GM12878 (cell line): Measurements from ENCODE around the gene MTRF1L. TPM values are rescaled to one million over a fixed set of nuclear protein-coding genes. Genes with fewer than 3 reads are reported as not detected.

Experiments used
- ATAC-seq: fragments of 200-7000 bp; cut with Tn5 transposase; 3 replicates; pipeline ENCODE4 v1.9.1; 2020; ENCODE audit warnings: mild to moderate bottlenecking, moderate library complexity
- BruUV-seq: library from RNA; stranded (reverse); fragments of 400-500 nt; replicated peaks from 2 replicates; lab custom pipeline; 2021; lab: Mats Ljungman, UMichigan
- CTCF ChIA-PET: fragments of 300-600 bp; sonication (Branson Sonifier 250); formaldehyde crosslinking; extraction: SDS; loops from one replicate; lab custom pipeline; 2021; ENCODE audit warnings: inconsistent platforms; lab: Yijun Ruan, JAX
- POLR2A ChIA-PET: fragments of 350-600 bp; formaldehyde crosslinking; extraction: SDS; loops from one replicate; lab custom pipeline; 2021; ENCODE audit warnings: inconsistent platforms; lab: Charles Lee
- RAD21 ChIA-PET: fragments of 300-600 bp; sonication (Branson Sonifier 250); formaldehyde crosslinking; loops from one replicate; lab custom pipeline; 2023; ENCODE audit warnings: antibody characterized with exemption; ENCODE audit not compliant: unreplicated experiment; lab: Charles Lee
- SMC1A ChIA-PET: fragments of 300-600 bp; sonication (Branson Sonifier 250); formaldehyde crosslinking; loops from one replicate; lab custom pipeline; 2023; ENCODE audit not compliant: unreplicated experiment, uncharacterized antibody; lab: Charles Lee
- DNase-seq: peaks from one replicate; pipeline ENCODE4 v3.0.0-alpha.2; 2011; ENCODE audit warnings: low read depth, low spot score
- FAIRE-seq: peaks from 3 replicates; lab custom pipeline; 2011; peaks lifted over from hg19 to GRCh38; lab: Jason Lieb, UNC
- H2AFZ ChIP-seq: 2 replicates; pipeline ENCODE4 v1.6.0; 2011; ENCODE audit warnings: low read depth, low read length, control low read depth; ENCODE audit not compliant: control insufficient read depth
- H3K27ac ChIP-seq: 2 replicates; pipeline ENCODE4 v1.5.1; 2011; ENCODE audit warnings: control low read depth; ENCODE audit not compliant: control insufficient read depth, insufficient read depth
- H3K27me3 ChIP-seq, 2 experiments: replicated peaks in 1 of 2; 2 replicates each; pipeline versions ENCODE4 v1.6.0 to v1.6.1; 2011; ENCODE audit warnings: low read length in 1 of 2; ENCODE audit not compliant: control insufficient read depth in 2 of 2, insufficient read depth in 2 of 2
- H3K36me3 ChIP-seq, 2 experiments: 2 replicates each; pipeline ENCODE4 v1.5.1; 2011; ENCODE audit warnings: low read length in 1 of 2; ENCODE audit not compliant: control insufficient read depth in 2 of 2, insufficient read depth in 2 of 2
- H3K4me1 ChIP-seq: 2 replicates; pipeline ENCODE4 v1.6.1; 2011; ENCODE audit warnings: mild to moderate bottlenecking, low read length, moderate library complexity, mixed read lengths; ENCODE audit not compliant: control insufficient read depth, insufficient read depth
- H3K4me2 ChIP-seq: 2 replicates; pipeline ENCODE4 v1.6.0; 2011; ENCODE audit warnings: control low read depth; ENCODE audit not compliant: control insufficient read depth, insufficient read depth
- H3K4me3 ChIP-seq: fragments of 200-600 bp; sonication (generic); 2 replicates; pipeline ENCODE4 v1.5.1; 2016
- H3K79me2 ChIP-seq: 2 replicates; pipeline ENCODE4 v1.6.0; 2011; ENCODE audit warnings: low read length; ENCODE audit not compliant: control insufficient read depth, insufficient read depth
- H3K9ac ChIP-seq: 2 replicates; pipeline ENCODE4 v1.8.0; 2011; ENCODE audit warnings: low read length, control low read depth, mixed read lengths; ENCODE audit not compliant: control insufficient read depth, insufficient read depth
- H3K9me3 ChIP-seq: replicated peaks from 3 replicates; pipeline ENCODE4 v1.5.1; 2011; ENCODE audit warnings: mild to moderate bottlenecking, low read length; ENCODE audit not compliant: control insufficient read depth, insufficient read depth
- H4K20me1 ChIP-seq: 2 replicates; pipeline ENCODE4 v1.6.0; 2011; ENCODE audit not compliant: control insufficient read depth, insufficient read depth
- BACH1 ChIP-seq: fragments of 450-650 bp; IDR thresholded peaks from 2 replicates; pipeline ENCODE4 v1.6.1; 2017; ENCODE audit warnings: mild to moderate bottlenecking, borderline replicate concordance
- BMI1 ChIP-seq: fragments of 450-650 bp; IDR thresholded peaks from 2 replicates; pipeline ENCODE4 v1.6.1; 2016; ENCODE audit warnings: mild to moderate bottlenecking, moderate library complexity, borderline replicate concordance
- CBFB ChIP-seq: IDR thresholded peaks from 2 replicates; pipeline ENCODE4 v1.6.1; 2016; ENCODE audit warnings: antibody characterized with exemption, low read depth
- CHD4 ChIP-seq: fragments of 200-600 bp; sonication (generic); IDR thresholded peaks from 2 replicates; pipeline ENCODE4 v1.6.1; 2016; ENCODE audit warnings: mild to moderate bottlenecking
- CREB1 ChIP-seq: IDR thresholded peaks from 2 replicates; pipeline ENCODE4 v1.6.1; 2012; ENCODE audit warnings: low read depth, mild to moderate bottlenecking, inconsistent platforms
- EED ChIP-seq: sonication (generic); IDR thresholded peaks from 2 replicates; pipeline ENCODE4 v1.6.1; 2016; ENCODE audit warnings: antibody characterized with exemption, low read depth
- EZH2 ChIP-seq: IDR thresholded peaks from 2 replicates; pipeline ENCODE4 v1.6.1; 2012; ENCODE audit warnings: low read depth, mild to moderate bottlenecking, control low read depth, inconsistent platforms, low read length, borderline replicate concordance; ENCODE audit not compliant: control insufficient read depth
- FOXM1 ChIP-seq: IDR thresholded peaks from 2 replicates; pipeline ENCODE4 v1.6.1; 2012; ENCODE audit warnings: low read depth, mild to moderate bottlenecking, inconsistent platforms, low read length, moderate library complexity
- JUNB ChIP-seq: IDR thresholded peaks from 2 replicates; pipeline ENCODE4 v1.6.1; 2016; ENCODE audit warnings: antibody characterized with exemption, mild to moderate bottlenecking
- KLF5 ChIP-seq: fragments of 450-650 bp; IDR thresholded peaks from 2 replicates; pipeline ENCODE4 v1.6.1; 2014; ENCODE audit warnings: mild to moderate bottlenecking; ENCODE audit not compliant: partially characterized antibody
- MEF2A ChIP-seq: IDR thresholded peaks from 2 replicates; pipeline ENCODE4 v1.6.1; 2011; ENCODE audit warnings: low read depth, mild to moderate bottlenecking, low read length, moderate library complexity; ENCODE audit not compliant: insufficient read depth
- PML ChIP-seq: IDR thresholded peaks from 2 replicates; pipeline ENCODE4 v1.6.1; 2012; ENCODE audit warnings: low read length, inconsistent platforms
- RELA ChIP-seq: fragments of 450-650 bp; IDR thresholded peaks from 2 replicates; pipeline ENCODE4 v1.8.0; 2014; ENCODE audit warnings: borderline replicate concordance; ENCODE audit not compliant: partially characterized antibody
- SP1 ChIP-seq: IDR thresholded peaks from one replicate; pipeline ENCODE4 v1.6.1; 2011; ENCODE audit warnings: low read depth, low read length
- TAF1 ChIP-seq: IDR thresholded peaks from 2 replicates; pipeline ENCODE4 v1.6.1; 2011; ENCODE audit warnings: mild to moderate bottlenecking, low read depth, low read length, borderline replicate concordance
- YBX1 ChIP-seq: fragments of 450-650 bp; IDR thresholded peaks from 2 replicates; pipeline ENCODE4 v1.6.1; 2016; ENCODE audit warnings: antibody characterized with exemption
- WGBS: methylation state at CpG from one replicate; pipeline ENCODE4 v1.1.6; 2016; ENCODE audit warnings: low lambda C conversion rate; ENCODE audit not compliant: insufficient replicate concordance, insufficient coverage; ENCODE audit errors: missing lambda C conversion rate; 5-methylcytosine and 5-hydroxymethylcytosine counted together
- in situ Hi-C: fragments of 300-500 bp; cut with MboI; formaldehyde crosslinking; loops from 9 replicates; pipeline ENCODE4 v1.14.3; 2018; ENCODE audit warnings: mixed read lengths
- intact Hi-C: fragments of 100-400 bp; cut with micrococcal nuclease; formaldehyde crosslinking; loops from one replicate; pipeline ENCODE4 v1.14.2; 2022; ENCODE audit not compliant: unreplicated experiment
- polyA plus RNA-seq, 11 experiments: library from polyadenylated mRNA; depleted of rRNA in 4 of 11; unstranded in 6 of 11; stranded (reverse) in 5 of 11; fragments of >200 nt; fragmentation: Nextera tagmentation in 4 of 11; fragmentation: Illumina TruSeq in 1 of 11; extraction: Ambion mirVana in 4 of 11; extraction: Trizol in 1 of 11; gene quantifications; 1 replicate in 1 of 11; 2 replicates in 10 of 11; pipeline versions ENCODE4 v1.2.1 to v1.2.3, GENCODE V29; 2011 to 2016; ENCODE audit warnings: inconsistent platforms in 2 of 11, missing spikeins in 2 of 11, low read depth in 1 of 11
- total RNA-seq, 4 experiments: library from RNA; depleted of rRNA in 3 of 4; stranded (reverse); fragments of >200 nt in 3 of 4; fragmentation: Illumina TruSeq in 1 of 4; extraction: Trizol in 1 of 4; gene quantifications; 2 replicates each; pipeline versions ENCODE4 v1.2.1 to v1.2.3, GENCODE V29; 2013 to 2021
- TF ChIP-seq, protein P1 (sequence below): IDR thresholded peaks from 2 replicates; pipeline ENCODE4 v1.6.1; 2011; ENCODE audit warnings: borderline replicate concordance, low read depth, mild to moderate bottlenecking, moderate library complexity, mixed read lengths, low read length; ENCODE audit not compliant: insufficient read depth; ENCODE audit errors: extremely low read length
- TF ChIP-seq, protein P2 (sequence below): fragments of 450-650 bp; IDR thresholded peaks from 2 replicates; pipeline ENCODE4 v1.6.1; 2016; ENCODE audit warnings: mild to moderate bottlenecking
- TF ChIP-seq, protein P3 (sequence below): fragments of 450-650 bp; IDR thresholded peaks from 2 replicates; pipeline ENCODE4 v1.6.1; 2017; ENCODE audit warnings: mild to moderate bottlenecking, moderate library complexity

Gene MTRF1L
- total and polyA plus RNA-seq, 10 of the 15 experiments (the other 5 are each of a cell fraction or from before 2014, with no cell fraction given) = 5.1 to 21.6 (median 16.1) TPM

DNA sequence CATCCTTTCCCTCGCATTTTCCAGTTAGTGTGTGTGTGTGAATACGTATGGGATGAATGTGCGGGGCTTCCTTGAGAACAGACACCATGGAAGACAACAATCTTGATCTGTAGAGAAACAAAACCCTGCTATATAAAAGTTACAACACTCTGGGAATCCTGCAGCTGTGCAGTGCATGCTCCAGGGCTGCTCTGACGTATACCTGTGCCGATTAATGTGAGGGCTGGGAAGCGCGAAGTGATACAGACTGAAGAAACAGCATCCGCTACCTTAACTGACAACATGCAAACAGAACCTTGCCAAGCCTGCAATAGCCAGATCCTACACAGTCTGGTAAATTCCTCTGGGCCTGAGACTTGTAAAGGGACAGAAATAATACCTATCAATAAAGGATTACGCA lies 31.6 kb upstream of the MTRF1L start:
- Histone ChIP-seq H3K27ac (no peak overlapping the region), H3K36me3 (no peaks in the 10 kb centered on the region), H3K4me2 (no peak overlapping the region), H2AFZ (no peak overlapping the region), H3K9ac (no peak overlapping the region), H3K9me3 (no peaks in the 10 kb centered on the region), H3K27me3 (peaks cover 0 to 3% of the 10 kb centered on the region in 2 experiments; a peak in 1 of 4 replicates), H3K4me1 (no peaks in the 10 kb centered on the region), H3K79me2 (no peaks in the 10 kb centered on the region), H3K4me3 (no peak overlapping the region), H4K20me1 (no peaks in the 10 kb centered on the region)
- 69% methylated on average over 9 of the region's 9 CpGs for WGBS
- DNase-seq (no peak), ATAC-seq (no peak), FAIRE-seq (no peak)
- CTCF ChIA-PET = interaction anchor here (0.8 to 3.9 kb wide), 5 partner anchors 8 to 679 kb away, joined by 3 to 30 read pairs (median 3); no protein-coding TSS in a partner anchor
- BruUV-seq = no TSS peak
- intact Hi-C loops (loop anchor here (10.0 kb wide), 2 partner anchors 201 to 911 kb away; no protein-coding TSS in a partner anchor), in situ Hi-C loops (loop anchor here (10.0 kb wide), 1 partner anchor 481 kb away; no protein-coding TSS in a partner anchor)
- SMC1A ChIA-PET = interaction anchor here (0.6 to 1.3 kb wide), 3 partner anchors 85 to 445 kb away, joined by 3 to 7 read pairs (median 3); no protein-coding TSS in a partner anchor
- POLR2A ChIA-PET = no interaction called here
- RAD21 ChIA-PET = no interaction called here
- no peak for TF ChIP-seq FOXM1
- TF ChIP-seq JUNB = no peak
- no peak for TF ChIP-seq SP1
- TF ChIP-seq, protein P1, sequence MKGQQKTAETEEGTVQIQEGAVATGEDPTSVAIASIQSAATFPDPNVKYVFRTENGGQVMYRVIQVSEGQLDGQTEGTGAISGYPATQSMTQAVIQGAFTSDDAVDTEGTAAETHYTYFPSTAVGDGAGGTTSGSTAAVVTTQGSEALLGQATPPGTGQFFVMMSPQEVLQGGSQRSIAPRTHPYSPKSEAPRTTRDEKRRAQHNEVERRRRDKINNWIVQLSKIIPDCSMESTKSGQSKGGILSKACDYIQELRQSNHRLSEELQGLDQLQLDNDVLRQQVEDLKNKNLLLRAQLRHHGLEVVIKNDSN = no peak
- no peak for TF ChIP-seq CREB1
- no peak for TF ChIP-seq TAF1
- TF ChIP-seq KLF5 = no peak
- TF ChIP-seq, protein P2, sequence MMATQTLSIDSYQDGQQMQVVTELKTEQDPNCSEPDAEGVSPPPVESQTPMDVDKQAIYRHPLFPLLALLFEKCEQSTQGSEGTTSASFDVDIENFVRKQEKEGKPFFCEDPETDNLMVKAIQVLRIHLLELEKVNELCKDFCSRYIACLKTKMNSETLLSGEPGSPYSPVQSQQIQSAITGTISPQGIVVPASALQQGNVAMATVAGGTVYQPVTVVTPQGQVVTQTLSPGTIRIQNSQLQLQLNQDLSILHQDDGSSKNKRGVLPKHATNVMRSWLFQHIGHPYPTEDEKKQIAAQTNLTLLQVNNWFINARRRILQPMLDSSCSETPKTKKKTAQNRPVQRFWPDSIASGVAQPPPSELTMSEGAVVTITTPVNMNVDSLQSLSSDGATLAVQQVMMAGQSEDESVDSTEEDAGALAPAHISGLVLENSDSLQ = no peak
- no peak for TF ChIP-seq YBX1
- no peak for TF ChIP-seq BMI1
- TF ChIP-seq EZH2 = no peak
- no peak for TF ChIP-seq BACH1
- no peak for TF ChIP-seq CHD4
- TF ChIP-seq, protein P3, sequence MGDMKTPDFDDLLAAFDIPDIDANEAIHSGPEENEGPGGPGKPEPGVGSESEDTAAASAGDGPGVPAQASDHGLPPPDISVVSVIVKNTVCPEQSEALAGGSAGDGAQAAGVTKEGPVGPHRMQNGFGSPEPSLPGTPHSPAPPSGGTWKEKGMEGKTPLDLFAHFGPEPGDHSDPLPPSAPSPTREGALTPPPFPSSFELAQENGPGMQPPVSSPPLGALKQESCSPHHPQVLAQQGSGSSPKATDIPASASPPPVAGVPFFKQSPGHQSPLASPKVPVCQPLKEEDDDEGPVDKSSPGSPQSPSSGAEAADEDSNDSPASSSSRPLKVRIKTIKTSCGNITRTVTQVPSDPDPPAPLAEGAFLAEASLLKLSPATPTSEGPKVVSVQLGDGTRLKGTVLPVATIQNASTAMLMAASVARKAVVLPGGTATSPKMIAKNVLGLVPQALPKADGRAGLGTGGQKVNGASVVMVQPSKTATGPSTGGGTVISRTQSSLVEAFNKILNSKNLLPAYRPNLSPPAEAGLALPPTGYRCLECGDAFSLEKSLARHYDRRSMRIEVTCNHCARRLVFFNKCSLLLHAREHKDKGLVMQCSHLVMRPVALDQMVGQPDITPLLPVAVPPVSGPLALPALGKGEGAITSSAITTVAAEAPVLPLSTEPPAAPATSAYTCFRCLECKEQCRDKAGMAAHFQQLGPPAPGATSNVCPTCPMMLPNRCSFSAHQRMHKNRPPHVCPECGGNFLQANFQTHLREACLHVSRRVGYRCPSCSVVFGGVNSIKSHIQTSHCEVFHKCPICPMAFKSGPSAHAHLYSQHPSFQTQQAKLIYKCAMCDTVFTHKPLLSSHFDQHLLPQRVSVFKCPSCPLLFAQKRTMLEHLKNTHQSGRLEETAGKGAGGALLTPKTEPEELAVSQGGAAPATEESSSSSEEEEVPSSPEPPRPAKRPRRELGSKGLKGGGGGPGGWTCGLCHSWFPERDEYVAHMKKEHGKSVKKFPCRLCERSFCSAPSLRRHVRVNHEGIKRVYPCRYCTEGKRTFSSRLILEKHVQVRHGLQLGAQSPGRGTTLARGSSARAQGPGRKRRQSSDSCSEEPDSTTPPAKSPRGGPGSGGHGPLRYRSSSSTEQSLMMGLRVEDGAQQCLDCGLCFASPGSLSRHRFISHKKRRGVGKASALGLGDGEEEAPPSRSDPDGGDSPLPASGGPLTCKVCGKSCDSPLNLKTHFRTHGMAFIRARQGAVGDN = no peak
- no peak for TF ChIP-seq MEF2A
- TF ChIP-seq RELA = no peak
- no peak for TF ChIP-seq PML
- TF ChIP-seq CBFB = no peak
- no peak for TF ChIP-seq EED
